GM12873 (cell line): Measurements from ENCODE around the gene FAM120AOS.

Source experiments
- TF ChIP-seq, protein P1 (sequence below): IDR thresholded peaks from 2 replicates; pipeline ENCODE4 v1.5.1; 2012; ENCODE audit warnings: low read depth, mild to moderate bottlenecking, moderate library complexity, low read length, control low read depth; ENCODE audit not compliant: insufficient read depth; ENCODE audit errors: missing control alignments

The FAM120AOS gene

DNA sequence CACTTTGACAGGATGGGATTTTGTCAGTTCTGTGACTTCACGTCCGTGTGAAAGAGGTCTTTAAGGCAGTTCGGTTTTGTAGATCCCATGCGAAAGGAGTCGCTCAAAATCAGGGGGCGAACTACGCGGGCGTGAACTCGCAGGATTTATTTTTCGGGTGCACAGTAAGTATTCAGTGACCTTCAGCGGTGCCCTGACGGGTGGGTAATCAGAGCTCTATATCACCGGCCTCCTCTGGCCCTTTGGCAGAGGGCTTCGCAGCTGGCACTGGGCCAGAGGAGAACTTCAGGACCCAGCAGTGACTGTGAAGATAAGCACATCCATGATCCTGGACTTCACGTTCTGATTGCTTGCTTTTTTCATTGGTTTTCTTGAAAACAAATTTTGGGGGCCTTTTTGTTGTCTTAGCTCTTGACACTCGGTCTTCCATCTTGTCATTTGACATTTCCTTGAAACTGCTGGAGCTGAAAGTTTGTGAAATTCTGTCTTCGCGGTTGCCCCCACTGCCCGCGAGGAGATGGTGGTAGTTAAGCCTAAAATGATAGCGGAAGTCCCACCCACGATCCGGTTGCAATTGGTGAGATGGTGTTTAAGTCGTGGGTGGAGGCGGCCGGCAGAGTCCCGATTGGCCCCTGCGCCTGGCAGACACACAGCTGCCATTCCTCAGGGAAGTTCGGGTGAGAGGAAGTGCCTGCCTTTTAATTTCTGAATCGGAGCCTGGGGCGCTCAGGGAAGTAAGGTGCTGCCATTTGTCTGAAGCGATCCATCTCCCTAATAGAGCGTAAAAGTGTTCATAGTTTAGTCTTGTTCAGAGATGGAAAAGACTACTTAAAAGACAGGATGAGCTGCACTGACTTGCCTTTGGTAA, at the start of gene FAM120AOS:
Gene FAM120AOS, minus strand, starts transcription at position 535 of the 868 bp plus-strand sequence. CDS start 872 bp downstream, outside the sequence.
- TF ChIP-seq, protein P1, sequence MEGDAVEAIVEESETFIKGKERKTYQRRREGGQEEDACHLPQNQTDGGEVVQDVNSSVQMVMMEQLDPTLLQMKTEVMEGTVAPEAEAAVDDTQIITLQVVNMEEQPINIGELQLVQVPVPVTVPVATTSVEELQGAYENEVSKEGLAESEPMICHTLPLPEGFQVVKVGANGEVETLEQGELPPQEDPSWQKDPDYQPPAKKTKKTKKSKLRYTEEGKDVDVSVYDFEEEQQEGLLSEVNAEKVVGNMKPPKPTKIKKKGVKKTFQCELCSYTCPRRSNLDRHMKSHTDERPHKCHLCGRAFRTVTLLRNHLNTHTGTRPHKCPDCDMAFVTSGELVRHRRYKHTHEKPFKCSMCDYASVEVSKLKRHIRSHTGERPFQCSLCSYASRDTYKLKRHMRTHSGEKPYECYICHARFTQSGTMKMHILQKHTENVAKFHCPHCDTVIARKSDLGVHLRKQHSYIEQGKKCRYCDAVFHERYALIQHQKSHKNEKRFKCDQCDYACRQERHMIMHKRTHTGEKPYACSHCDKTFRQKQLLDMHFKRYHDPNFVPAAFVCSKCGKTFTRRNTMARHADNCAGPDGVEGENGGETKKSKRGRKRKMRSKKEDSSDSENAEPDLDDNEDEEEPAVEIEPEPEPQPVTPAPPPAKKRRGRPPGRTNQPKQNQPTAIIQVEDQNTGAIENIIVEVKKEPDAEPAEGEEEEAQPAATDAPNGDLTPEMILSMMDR: no peak

DNA sequence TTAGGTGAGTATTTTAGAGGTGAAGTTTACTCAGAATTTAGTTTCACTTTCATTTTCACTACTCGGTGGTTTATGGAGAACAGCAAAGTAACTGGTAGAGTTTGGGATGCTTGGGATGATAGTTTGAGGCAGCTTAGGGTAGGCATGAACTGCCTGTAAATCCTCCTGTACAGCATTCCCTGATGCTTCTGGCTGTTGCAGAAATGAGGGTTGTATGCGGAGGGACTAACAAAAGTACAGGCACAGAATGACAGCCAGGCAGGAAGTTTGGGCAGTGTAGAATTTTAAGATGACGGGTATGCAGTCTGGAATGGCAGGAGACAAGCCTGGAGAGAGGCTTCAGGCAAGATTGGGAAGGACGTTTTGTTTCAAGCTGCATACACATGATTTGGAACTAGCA, 48.0 kb upstream of the FAM120AOS start:
- TF ChIP-seq, protein P1: no peak

DNA sequence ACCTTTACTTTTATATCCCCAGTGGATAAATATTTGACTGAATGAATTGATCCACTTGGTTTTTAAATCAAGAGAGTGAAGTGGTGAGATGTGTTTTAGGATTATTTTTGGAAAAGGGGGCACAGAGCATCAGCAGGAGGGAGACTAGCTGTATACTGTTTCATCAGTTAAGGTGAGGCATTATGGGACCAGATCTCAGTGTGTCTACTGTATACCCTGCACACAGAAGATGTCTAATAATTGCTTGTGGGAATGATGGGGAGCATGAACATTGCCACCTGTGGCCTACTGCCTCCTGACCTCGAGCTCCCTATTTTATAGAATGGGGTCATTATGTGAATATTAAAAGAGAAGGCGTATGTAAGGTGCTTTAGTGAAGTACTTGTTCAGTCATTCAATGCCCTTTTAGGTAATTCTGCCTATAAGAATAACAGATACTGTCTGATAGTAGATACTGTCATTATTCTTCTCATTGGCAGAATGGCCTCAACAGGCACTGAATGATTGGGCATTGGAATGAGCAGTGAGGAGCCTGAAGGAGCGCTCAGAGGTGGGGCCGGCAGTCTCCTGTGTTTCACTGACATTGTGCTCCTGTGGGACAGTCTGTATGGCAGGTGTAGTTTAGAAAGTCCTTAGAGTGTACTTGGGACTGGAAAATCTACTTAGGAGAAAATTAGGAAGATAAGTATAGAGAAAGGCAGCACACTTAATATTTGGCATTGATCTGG, 47.4 kb upstream of the FAM120AOS start:
- TF ChIP-seq, protein P1: no peak

DNA sequence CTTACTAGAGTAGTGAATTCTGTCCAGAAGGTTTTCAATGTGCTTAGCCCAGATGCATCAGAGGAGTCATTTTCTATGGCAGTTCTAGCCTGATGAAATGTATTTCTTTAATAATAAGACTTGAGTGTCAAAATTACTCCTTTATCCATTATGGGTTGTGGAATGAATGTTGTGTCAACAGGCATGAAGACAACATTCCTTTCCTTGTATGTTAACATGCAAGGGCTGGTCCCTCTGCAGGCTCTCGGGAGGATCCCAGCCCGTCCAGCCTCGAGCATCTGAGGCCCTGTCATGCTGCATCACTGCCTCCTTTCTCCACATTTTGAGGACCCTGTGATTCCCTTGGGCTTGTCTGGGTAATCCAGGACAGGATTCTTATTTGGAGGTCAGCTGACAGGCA, 42.9 kb upstream of the FAM120AOS start:
- TF ChIP-seq, protein P1: no peak

DNA sequence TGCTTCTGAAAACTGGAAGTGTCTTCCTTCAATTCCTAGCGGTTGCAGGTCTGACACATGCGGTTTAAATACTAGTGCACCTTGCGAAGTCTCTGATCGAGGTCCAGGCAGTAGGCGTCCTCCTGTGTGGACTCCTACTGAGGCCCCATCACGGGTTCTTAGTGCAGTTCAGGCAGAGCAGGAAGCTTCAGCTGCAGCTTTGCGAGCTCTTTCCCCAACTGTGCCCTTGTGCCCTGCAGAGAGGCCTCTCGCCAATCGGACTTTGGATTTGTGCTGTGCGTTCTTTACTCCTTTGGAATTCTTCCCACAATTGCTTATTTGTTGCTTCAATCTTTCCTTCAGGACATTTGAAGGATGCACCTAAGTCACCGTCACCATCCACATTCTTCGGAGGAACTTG, 40.6 kb upstream of the FAM120AOS start:
- TF ChIP-seq, protein P1: no peak

DNA sequence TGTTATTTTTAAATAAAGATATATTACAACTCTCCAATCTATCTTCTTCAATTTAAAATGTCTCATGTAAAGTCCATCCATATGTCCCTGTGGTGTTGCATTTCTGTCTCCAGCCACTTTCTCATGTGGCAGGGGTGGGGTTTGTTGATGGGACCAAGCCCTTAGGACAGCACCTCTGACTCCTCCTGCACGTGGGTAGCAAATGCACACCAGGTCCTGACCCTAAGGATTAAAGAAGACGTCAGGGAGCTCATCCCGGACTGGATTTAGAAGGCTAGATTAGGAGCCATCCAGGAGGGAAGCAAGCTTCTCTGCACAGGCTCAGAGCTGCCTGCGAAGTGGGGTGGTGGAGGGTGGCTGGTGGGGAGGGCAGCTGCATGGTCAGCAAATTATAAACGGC, 38.9 kb upstream of the FAM120AOS start:
- TF ChIP-seq, protein P1: no peak

DNA sequence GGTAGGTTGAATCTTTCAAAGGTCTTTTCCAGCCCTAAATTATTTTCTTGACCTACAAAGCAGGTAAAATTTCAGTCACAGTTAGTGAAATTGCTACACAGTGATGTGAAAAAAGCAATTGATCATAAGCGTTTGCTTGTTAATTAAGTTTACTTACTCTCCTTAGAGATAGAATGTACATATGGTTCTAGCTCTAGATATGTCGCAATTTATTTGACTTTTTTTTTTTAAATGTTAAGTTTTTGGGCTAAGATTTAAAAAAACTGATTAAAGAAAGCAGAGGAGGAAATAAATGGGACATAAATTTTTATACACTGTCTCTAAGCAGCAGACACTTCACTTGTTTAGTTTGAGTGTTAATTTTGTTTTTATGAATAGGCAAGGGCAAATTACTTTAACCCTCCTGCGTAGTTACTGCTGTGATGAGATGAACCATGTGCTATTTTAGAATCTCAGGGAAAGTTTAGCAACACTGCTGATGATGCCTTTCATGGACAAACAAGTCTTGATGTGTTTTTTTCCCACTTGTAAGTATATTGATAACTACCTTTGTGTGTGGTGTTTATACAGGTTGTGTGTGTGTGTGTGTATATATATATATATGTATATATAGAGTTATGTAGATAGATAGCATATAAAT, 38.3 kb upstream of the FAM120AOS start:
- TF ChIP-seq, protein P1: no peak
